K562 (cell line): ENCODE data around the gene RBKS. TPM values are rescaled to one million over a fixed set of nuclear protein-coding genes. Genes with fewer than 3 reads are reported as not detected.

Experiments
- ATAC-seq: fragments of 200-7000 bp; cut with Tn5 transposase; 3 replicates; pipeline ENCODE4 v1.9.1; 2020; ENCODE audit warnings: moderate library complexity
- BruUV-seq: library from RNA; stranded (reverse); fragments of 400-500 nt; replicated peaks from 2 replicates; lab custom pipeline; 2021; lab: Mats Ljungman, UMichigan
- CTCF ChIA-PET: fragments of 300-600 bp; formaldehyde crosslinking; extraction: SDS; loops from one replicate; lab custom pipeline; 2021; ENCODE audit warnings: low intra/inter-chr PET ratio; lab: Yijun Ruan, JAX
- POLR2A ChIA-PET: fragments of 300-600, 350-650 bp; sonication (Branson Sonifier 250); formaldehyde crosslinking; extraction: SDS; loops from one replicate; lab custom pipeline; 2021; ENCODE audit warnings: antibody characterized with exemption, inconsistent platforms; lab: Yijun Ruan, JAX
- DNase-seq, 4 experiments: peaks; one replicate each; pipeline versions ENCODE4 v3.0.0 to v3.0.0-alpha.2; 2011 to 2018; ENCODE audit warnings: low spot score in 3 of 4, mixed read lengths in 3 of 4; ENCODE audit errors: extremely low read depth in 1 of 4
- FAIRE-seq: peaks from 2 replicates; lab custom pipeline; 2011; peaks lifted over from hg19 to GRCh38; lab: Jason Lieb, UNC
- H2AFZ ChIP-seq: 2 replicates; pipeline ENCODE4 v1.6.0; 2011; ENCODE audit warnings: low read depth, low read length, control low read depth, inconsistent platforms
- H3K27ac ChIP-seq: fragments of 200-600 bp; 3 replicates; pipeline ENCODE4 v1.8.0; 2011; ENCODE audit warnings: low read depth, mild to moderate bottlenecking, control low read depth, inconsistent platforms, low read length, moderate library complexity, mixed read lengths; ENCODE audit errors: extremely low read depth
- H3K27me3 ChIP-seq, 2 experiments: fragments of 300-600 bp in 1 of 2; 2 replicates in 1 of 2; 3 replicates in 1 of 2; pipeline versions ENCODE4 v1.6.0 to v1.8.0; 2011; ENCODE audit warnings: inconsistent platforms in 2 of 2, low read length in 2 of 2, mild to moderate bottlenecking in 1 of 2, mixed read lengths in 1 of 2, moderate library complexity in 1 of 2; ENCODE audit not compliant: control insufficient read depth in 2 of 2, insufficient read depth in 2 of 2
- H3K36me3 ChIP-seq: fragments of 300-600 bp; 3 replicates; pipeline ENCODE4 v1.8.0; 2011; ENCODE audit warnings: mild to moderate bottlenecking, low read length, inconsistent platforms; ENCODE audit not compliant: control insufficient read depth, insufficient read depth
- H3K4me1 ChIP-seq, 2 experiments: fragments of 200-600 bp in 1 of 2; replicated peaks in 1 of 2; 2 replicates in 1 of 2; 3 replicates in 1 of 2; pipeline versions ENCODE4 v1.5.1 to v1.8.0; 2011; ENCODE audit warnings: inconsistent platforms in 2 of 2, low read length in 2 of 2, mild to moderate bottlenecking in 1 of 2, mixed read lengths in 1 of 2, moderate library complexity in 1 of 2; ENCODE audit not compliant: control insufficient read depth in 2 of 2, insufficient read depth in 2 of 2
- H3K4me2 ChIP-seq: 2 replicates; pipeline ENCODE4 v1.6.1; 2011; ENCODE audit warnings: low read length, control low read depth, inconsistent platforms, mixed read lengths; ENCODE audit not compliant: insufficient read depth
- H3K4me3 ChIP-seq: fragments of 200-600 bp; sonication (generic), shearing (Covaris generic); 2 replicates; pipeline ENCODE4 v1.5.1; 2016; ENCODE audit warnings: control low read depth, inconsistent platforms
- H3K79me2 ChIP-seq: fragments of 200-600 bp; 3 replicates; pipeline ENCODE4 v1.8.0; 2011; ENCODE audit warnings: low read length, inconsistent platforms; ENCODE audit not compliant: control insufficient read depth, insufficient read depth
- H3K9ac ChIP-seq, 2 experiments: 2 replicates each; pipeline versions ENCODE4 v1.6.0 to v1.6.1; 2011; ENCODE audit warnings: low read depth in 2 of 2, low read length in 2 of 2, control low read depth in 1 of 2, inconsistent platforms in 1 of 2, mild to moderate bottlenecking in 1 of 2, mixed read lengths in 1 of 2; ENCODE audit not compliant: insufficient read depth in 1 of 2
- H3K9me1 ChIP-seq: one replicate; pipeline ENCODE4 v1.6.0; 2011; ENCODE audit warnings: inconsistent platforms, mild to moderate bottlenecking, low read length, moderate library complexity; ENCODE audit not compliant: control insufficient read depth, insufficient read depth
- H3K9me3 ChIP-seq: replicated peaks from 2 replicates; pipeline ENCODE4 v1.5.1; 2011; ENCODE audit warnings: low read depth, low read length, inconsistent platforms; ENCODE audit not compliant: control insufficient read depth, insufficient read depth
- H4K20me1 ChIP-seq: replicated peaks from 2 replicates; pipeline ENCODE4 v1.6.1; 2011; ENCODE audit warnings: low read length, inconsistent platforms, mixed read lengths; ENCODE audit not compliant: control insufficient read depth, insufficient read depth
- CHD1 ChIP-seq: fragments of 200-600 bp; sonication (generic); IDR thresholded peaks from one replicate; pipeline ENCODE4 v1.6.1; 2012; ENCODE audit warnings: mild to moderate bottlenecking, moderate library complexity, low read length, inconsistent platforms
- CREBBP ChIP-seq: IDR thresholded peaks from one replicate; pipeline ENCODE4 v1.6.1; 2012; ENCODE audit warnings: low read depth, mild to moderate bottlenecking, control low read depth, inconsistent platforms, low read length
- FUS ChIP-seq: fragments of 200-400 bp; formaldehyde crosslinking; optimal IDR thresholded peaks from 2 replicates; pipeline ENCODE3; 2017; ENCODE audit warnings: low read depth, low read length
- KAT2B ChIP-seq: IDR thresholded peaks from one replicate; pipeline ENCODE4 v1.6.1; 2012; ENCODE audit warnings: low read depth, mild to moderate bottlenecking, control low read depth, inconsistent platforms, low read length, moderate library complexity
- KLF13 ChIP-seq: fragments of 450-650 bp; IDR thresholded peaks from 2 replicates; pipeline ENCODE4 v1.6.1; 2016; ENCODE audit warnings: missing genetic modification characterization, low read depth, mild to moderate bottlenecking, missing compliant biosample characterization, moderate library complexity, borderline replicate concordance
- LCOR ChIP-seq: sonication (generic); formaldehyde crosslinking; IDR thresholded peaks from 2 replicates; pipeline ENCODE4 v1.8.0; 2022; ENCODE audit warnings: mild to moderate bottlenecking, missing genetic modification reagents
- NELFE ChIP-seq: IDR thresholded peaks from 2 replicates; pipeline ENCODE4 v1.6.1; 2011; ENCODE audit warnings: mild to moderate bottlenecking; ENCODE audit not compliant: insufficient read depth, insufficient read length
- NEUROD1 ChIP-seq: fragments of 150-350 bp; IDR thresholded peaks from 2 replicates; pipeline ENCODE4 v1.6.1; 2014; ENCODE audit warnings: borderline replicate concordance, low read length, low read depth; ENCODE audit not compliant: partially characterized antibody
- REST ChIP-seq, 2 experiments: fragments of 450-650 bp; formaldehyde crosslinking in 1 of 2; IDR thresholded peaks; 2 replicates each; pipeline versions ENCODE4 v1.4.0 to v1.6.1; 2014 to 2020; ENCODE audit warnings: mild to moderate bottlenecking in 2 of 2, borderline replicate concordance in 1 of 2, low read depth in 1 of 2
- ZNF133 ChIP-seq: fragments of 250-450 bp; sonication (Bioruptor Pico); IDR thresholded peaks from 2 replicates; pipeline ENCODE4 v1.4.0; 2020; ENCODE audit warnings: mild to moderate bottlenecking
- ZNF134 ChIP-seq: fragments of 250-450 bp; sonication (Bioruptor Pico); conservative IDR thresholded peaks from 2 replicates; pipeline ENCODE4 v1.4.0; 2020
- ZNF217 ChIP-seq: sonication (generic); formaldehyde crosslinking; IDR thresholded peaks from 2 replicates; pipeline ENCODE4 v1.8.0; 2022; ENCODE audit warnings: mild to moderate bottlenecking, missing genetic modification reagents
- ZNF274 ChIP-seq: IDR thresholded peaks from 2 replicates; pipeline ENCODE4 v1.6.1; 2011; ENCODE audit warnings: low read depth, mild to moderate bottlenecking, low read length, moderate library complexity, borderline replicate concordance
- in situ Hi-C: fragments of 300-500 bp; cut with MboI; formaldehyde crosslinking; loops from 4 replicates; pipeline ENCODE4 v1.15.0; 2018; ENCODE audit warnings: inconsistent platforms, mixed read lengths
- intact Hi-C: fragments of 100-400 bp; cut with micrococcal nuclease; formaldehyde crosslinking; loops from 2 replicates; pipeline ENCODE4 v1.14.2; 2022
- polyA plus RNA-seq, 8 experiments: library from polyadenylated mRNA; depleted of rRNA in 4 of 8; stranded (reverse) in 5 of 8; unstranded in 3 of 8; fragments of >200 nt; fragmentation: Nextera tagmentation in 2 of 8; fragmentation: Illumina TruSeq in 1 of 8; extraction: Ambion mirVana in 2 of 8; extraction: Trizol in 1 of 8; gene quantifications; 2 replicates each; pipeline versions ENCODE4 v1.2.1 to v1.2.3, GENCODE V29; 2011 to 2014; ENCODE audit warnings: inconsistent platforms in 1 of 8, missing spikeins in 1 of 8
- total RNA-seq, 7 experiments: library from RNA; depleted of rRNA in 6 of 7; stranded (reverse); fragments of >200 nt in 6 of 7; fragmentation: Illumina TruSeq in 2 of 7; extraction: Trizol in 2 of 7; gene quantifications; 2 replicates each; pipeline versions ENCODE4 v1.2.1 to v1.2.3, GENCODE V29; 2011 to 2021; ENCODE audit warnings: low replicate concordance in 1 of 7
- TF ChIP-seq, protein P1 (sequence below): fragments of 250-450 bp; sonication (Bioruptor Pico); IDR thresholded peaks from 2 replicates; pipeline ENCODE4 v1.4.0; 2020; ENCODE audit warnings: mild to moderate bottlenecking

The RBKS gene
- total and polyA plus RNA-seq, 9 of the 15 experiments (the other 6 are each of a cell fraction or from before 2014, with no cell fraction given): 0.06 to 0.39 (median 0.19) TPM

DNA sequence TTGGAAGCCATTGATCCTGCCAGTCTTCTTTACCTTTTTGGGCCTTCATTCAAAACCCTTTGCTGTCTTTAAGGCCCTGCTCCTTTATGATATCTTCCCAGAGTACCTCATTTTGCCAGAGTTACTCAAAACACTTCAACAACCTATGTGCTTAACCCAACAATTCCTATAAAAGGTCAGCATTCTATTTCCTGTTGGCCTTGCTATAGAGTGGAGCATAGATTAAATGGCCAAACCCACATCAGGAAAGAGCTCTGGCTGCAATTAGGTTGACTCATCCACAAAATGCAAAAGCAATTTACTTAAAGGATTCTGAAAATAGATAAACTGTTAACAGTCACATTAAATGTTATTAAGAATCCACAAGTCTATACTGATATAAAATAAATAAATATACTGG is 97.4 kb downstream of the RBKS start:
- H3K4me2 ChIP-seq: no peak overlapping the region
- H3K36me3 ChIP-seq: no peaks in the 10 kb centered on the region
- no peaks in the 10 kb centered on the region for H3K4me1 ChIP-seq
- H3K9me1 ChIP-seq: no peaks in the 10 kb centered on the region
- BruUV-seq: no TSS peak
- ChIA-PET CTCF (no interaction called here), POLR2A (interaction anchor here (0.6 to 1.0 kb wide), 2 partner anchors 20 to 625 kb away, joined by 3 read pairs; no protein-coding TSS in a partner anchor)
- DNase-seq (no peak), ATAC-seq (no peak), FAIRE-seq (no peak)
- H3K27ac ChIP-seq: no peak overlapping the region
- H3K79me2 ChIP-seq: no peaks in the 10 kb centered on the region
- peaks cover 8 to 13% of the 10 kb centered on the region in 2 experiments; a peak in 4 of 5 replicates for H3K27me3 ChIP-seq
- no peaks in the 10 kb centered on the region for H3K9me3 ChIP-seq
- no peak overlapping the region for H2AFZ ChIP-seq
- H3K9ac ChIP-seq: no peak overlapping the region
- in situ Hi-C loops (no loop called here), intact Hi-C loops (no loop called here)
- no peak overlapping the region for H3K4me3 ChIP-seq
- H4K20me1 ChIP-seq: no peaks in the 10 kb centered on the region
- no peak for TF ChIP-seq CHD1
- TF ChIP-seq ZNF133 (CRISPR knock-in tag): no peak
- no peak for TF ChIP-seq REST (IDR thresholded peaks at IDR 0.05; ENCODE audit: borderline replicate concordance)
- no peak for TF ChIP-seq REST (CRISPR knock-in tag; IDR thresholded peaks at IDR 0.05; ENCODE audit: low read depth)
- TF ChIP-seq, protein P1, sequence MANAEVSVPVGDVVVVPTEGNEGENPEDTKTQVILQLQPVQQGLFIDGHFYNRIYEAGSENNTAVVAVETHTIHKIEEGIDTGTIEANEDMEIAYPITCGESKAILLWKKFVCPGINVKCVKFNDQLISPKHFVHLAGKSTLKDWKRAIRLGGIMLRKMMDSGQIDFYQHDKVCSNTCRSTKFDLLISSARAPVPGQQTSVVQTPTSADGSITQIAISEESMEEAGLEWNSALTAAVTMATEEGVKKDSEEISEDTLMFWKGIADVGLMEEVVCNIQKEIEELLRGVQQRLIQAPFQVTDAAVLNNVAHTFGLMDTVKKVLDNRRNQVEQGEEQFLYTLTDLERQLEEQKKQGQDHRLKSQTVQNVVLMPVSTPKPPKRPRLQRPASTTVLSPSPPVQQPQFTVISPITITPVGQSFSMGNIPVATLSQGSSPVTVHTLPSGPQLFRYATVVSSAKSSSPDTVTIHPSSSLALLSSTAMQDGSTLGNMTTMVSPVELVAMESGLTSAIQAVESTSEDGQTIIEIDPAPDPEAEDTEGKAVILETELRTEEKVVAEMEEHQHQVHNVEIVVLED (CRISPR knock-in tag): no peak
- no peak for TF ChIP-seq KAT2B
- TF ChIP-seq NELFE: no peak
- TF ChIP-seq ZNF217 (CRISPR knock-in tag): no peak
- TF ChIP-seq CREBBP: no peak
- TF ChIP-seq FUS: no peak
- no peak for TF ChIP-seq KLF13 (tag)
- TF ChIP-seq LCOR (CRISPR knock-in tag): no peak
- no peak for TF ChIP-seq ZNF134 (CRISPR knock-in tag)
- TF ChIP-seq NEUROD1: no peak
- no peak for TF ChIP-seq ZNF274
